ENCODE results near the gene CEP126.

DNA sequence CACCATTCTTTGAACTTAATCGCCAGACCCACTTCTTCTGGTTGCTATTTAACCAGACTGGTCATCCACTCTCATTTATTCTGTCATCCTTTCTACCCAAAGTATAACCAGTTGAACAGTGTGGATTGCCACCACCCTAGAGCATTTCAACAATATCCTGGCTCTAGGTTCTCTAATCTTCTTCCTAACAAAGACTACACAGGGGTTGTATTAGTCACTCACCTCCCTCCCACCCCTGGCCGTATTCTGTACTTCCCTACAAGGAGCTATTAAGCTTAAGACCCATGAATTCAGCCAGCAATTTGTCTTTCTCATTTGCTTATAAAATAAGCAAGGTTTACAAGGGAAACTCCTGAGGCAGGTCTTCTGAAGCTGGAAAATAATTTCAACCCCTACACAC, 46.9 kb upstream of the CEP126 start:
- TF ChIP-seq, protein P1, sequence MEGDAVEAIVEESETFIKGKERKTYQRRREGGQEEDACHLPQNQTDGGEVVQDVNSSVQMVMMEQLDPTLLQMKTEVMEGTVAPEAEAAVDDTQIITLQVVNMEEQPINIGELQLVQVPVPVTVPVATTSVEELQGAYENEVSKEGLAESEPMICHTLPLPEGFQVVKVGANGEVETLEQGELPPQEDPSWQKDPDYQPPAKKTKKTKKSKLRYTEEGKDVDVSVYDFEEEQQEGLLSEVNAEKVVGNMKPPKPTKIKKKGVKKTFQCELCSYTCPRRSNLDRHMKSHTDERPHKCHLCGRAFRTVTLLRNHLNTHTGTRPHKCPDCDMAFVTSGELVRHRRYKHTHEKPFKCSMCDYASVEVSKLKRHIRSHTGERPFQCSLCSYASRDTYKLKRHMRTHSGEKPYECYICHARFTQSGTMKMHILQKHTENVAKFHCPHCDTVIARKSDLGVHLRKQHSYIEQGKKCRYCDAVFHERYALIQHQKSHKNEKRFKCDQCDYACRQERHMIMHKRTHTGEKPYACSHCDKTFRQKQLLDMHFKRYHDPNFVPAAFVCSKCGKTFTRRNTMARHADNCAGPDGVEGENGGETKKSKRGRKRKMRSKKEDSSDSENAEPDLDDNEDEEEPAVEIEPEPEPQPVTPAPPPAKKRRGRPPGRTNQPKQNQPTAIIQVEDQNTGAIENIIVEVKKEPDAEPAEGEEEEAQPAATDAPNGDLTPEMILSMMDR (IDR thresholded peaks at IDR 0.05), result no peak
- no peak for TF ChIP-seq EZH2 (IDR thresholded peaks at IDR 0.05)
- TF ChIP-seq EZH2phosphoT487 (IDR thresholded peaks at IDR 0.05), result no peak

All from neural progenitor cell (in vitro differentiated cells).